ENCODE results near the gene FAM107A. TPM values are rescaled to one million over a fixed set of nuclear protein-coding genes. Genes with fewer than 3 reads are reported as not detected.

The FAM107A gene
- total RNA-seq, 1 donor from 2014 or later, result 2.3 TPM

GRCh38 chr3:58556761-58557221, 20.4 kb downstream of the FAM107A start:
- peaks cover 4% of the 10 kb centered on the region for H3K36me3 Mint-ChIP-seq (ENCODE audit: low read depth)
- TF ChIP-seq CTCF (conservative IDR thresholded peaks at IDR 0.05), result no peak
- H3K9me3 Mint-ChIP-seq, result no peaks in the 10 kb centered on the region
- peaks cover 5% of the 10 kb centered on the region for H3K4me1 Mint-ChIP-seq
- no peak overlapping the region for H3K27ac Mint-ChIP-seq (ENCODE audit: unreplicated experiment)
- H3K4me3 Mint-ChIP-seq, result no peak overlapping the region
- no peak for DNase-seq (ENCODE audit: low read depth, low spot score)
- H3K27me3 Mint-ChIP-seq (ENCODE audit: low read depth), result no peaks in the 10 kb centered on the region

- no peak for TF ChIP-seq CTCF (conservative IDR thresholded peaks at IDR 0.05)
- no peak overlapping the region for H3K27ac Mint-ChIP-seq (ENCODE audit: unreplicated experiment)
- H3K9me3 Mint-ChIP-seq, result peaks cover 3% of the 10 kb centered on the region
- DNase-seq (ENCODE audit: low read depth, low spot score), result no peak
- H3K27me3 Mint-ChIP-seq (ENCODE audit: low read depth), result no peaks in the 10 kb centered on the region
- peaks cover 5% of the 10 kb centered on the region for H3K4me1 Mint-ChIP-seq
- H3K36me3 Mint-ChIP-seq (ENCODE audit: low read depth), result peaks cover 7% of the 10 kb centered on the region
- H3K4me3 Mint-ChIP-seq, result no peak overlapping the region
Observed at GRCh38 chr3:58556001-58556400, 21.2 kb downstream of the FAM107A start.

GRCh38 chr3:58555203-58555602, 22.0 kb downstream of the FAM107A start:
- Mint-ChIP-seq H3K27ac (ENCODE audit: unreplicated experiment) (no peak overlapping the region), H3K27me3 (ENCODE audit: low read depth) (no peaks in the 10 kb centered on the region), H3K4me3 (no peak overlapping the region), H3K36me3 (ENCODE audit: low read depth) (peaks cover 7% of the 10 kb centered on the region), H3K4me1 (no peaks in the 10 kb centered on the region), H3K9me3 (peaks cover 3% of the 10 kb centered on the region)
- no peak for DNase-seq (ENCODE audit: low read depth, low spot score)
- TF ChIP-seq CTCF (conservative IDR thresholded peaks at IDR 0.05), result no peak

- H3K9me3 Mint-ChIP-seq, result peaks cover 3% of the 10 kb centered on the region
Observed at GRCh38 chr3:58553003-58553402, 24.2 kb downstream of the FAM107A start.

GRCh38 chr3:58551636-58552180, 25.5 kb downstream of the FAM107A start:
- Mint-ChIP-seq H3K27ac (ENCODE audit: unreplicated experiment) (no peak overlapping the region), H3K27me3 (ENCODE audit: low read depth) (no peaks in the 10 kb centered on the region), H3K9me3 (peaks cover 3% of the 10 kb centered on the region), H3K4me3 (no peak overlapping the region), H3K36me3 (ENCODE audit: low read depth) (peaks cover 8% of the 10 kb centered on the region), H3K4me1 (no peaks in the 10 kb centered on the region)
- DNase-seq (ENCODE audit: low read depth, low spot score), result no peak
- no peak for TF ChIP-seq CTCF (conservative IDR thresholded peaks at IDR 0.05)

More at GRCh38 chr3:58553003-58553402, 24.2 kb downstream of the FAM107A start:
- H3K36me3 Mint-ChIP-seq (ENCODE audit: low read depth), result peaks cover 7% of the 10 kb centered on the region
- no peak for TF ChIP-seq CTCF (conservative IDR thresholded peaks at IDR 0.05)
- no peaks in the 10 kb centered on the region for H3K27me3 Mint-ChIP-seq (ENCODE audit: low read depth)
- no peak for DNase-seq (ENCODE audit: low read depth, low spot score)
- H3K27ac Mint-ChIP-seq (ENCODE audit: unreplicated experiment), result no peak overlapping the region
- H3K4me3 Mint-ChIP-seq, result no peak overlapping the region
- no peaks in the 10 kb centered on the region for H3K4me1 Mint-ChIP-seq

Data from neural crest cell (in vitro differentiated cells).